ENCODE data around the gene CACFD1. TPM values are rescaled to one million over a fixed set of nuclear protein-coding genes. Genes with fewer than 3 reads are reported as not detected.

CACFD1 gene
- total RNA-seq, 2 donors from 2014 or later = 2.4 to 7.0 TPM

DNA sequence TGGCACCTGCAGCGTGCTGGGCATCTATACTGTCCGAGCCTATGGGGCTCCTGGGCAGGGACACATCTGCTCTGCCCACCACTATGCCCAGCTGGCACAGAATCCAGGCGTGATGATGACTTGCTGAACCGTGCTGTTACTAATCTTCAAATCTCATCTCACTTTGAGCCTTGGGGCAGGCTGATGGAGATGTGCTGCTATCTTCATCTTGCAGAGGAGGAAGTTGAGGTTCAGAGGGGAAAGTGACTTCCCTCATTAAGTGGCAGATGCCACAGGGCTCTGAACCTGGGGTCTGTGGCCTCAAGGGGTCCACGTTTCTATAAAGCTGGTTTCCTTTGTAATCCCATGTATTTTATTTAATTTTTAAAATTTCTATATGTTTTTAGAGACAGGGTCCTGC lies 14.4 kb downstream of the CACFD1 start:
- Mint-ChIP-seq H3K4me1 (ENCODE audit: low read depth in 2 of 2) (peaks cover 0 to 7% of the 10 kb centered on the region in 2 donors), H3K27ac (no peak overlapping the region), H3K4me3 (no peak overlapping the region), H3K9me3 (no peaks in the 10 kb centered on the region), H3K27me3 (no peaks in the 10 kb centered on the region), H3K36me3 (no peaks in the 10 kb centered on the region)
- DNase-seq (ENCODE audit: low spot score) (no peak), ATAC-seq (no peak)

DNA sequence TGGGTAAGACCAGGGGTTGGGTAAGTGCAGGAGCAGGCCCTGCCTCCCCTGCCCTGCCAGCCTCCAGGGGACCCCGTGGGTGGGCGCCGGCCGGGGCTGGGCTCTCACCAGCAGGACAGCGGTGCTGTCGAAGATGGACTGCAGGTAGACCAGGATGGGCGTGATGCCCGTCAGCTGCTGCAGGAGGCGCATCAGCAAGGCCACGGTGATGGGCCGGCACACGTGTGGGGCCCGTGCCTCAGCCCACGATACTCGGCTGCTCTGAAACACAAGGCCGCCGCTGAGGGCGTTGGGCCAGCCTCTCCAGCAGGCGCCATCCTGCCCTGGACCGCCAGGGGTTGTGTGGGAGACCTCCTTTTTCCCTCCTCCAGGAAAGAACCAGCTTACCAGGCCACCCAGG lies 15.1 kb downstream of the CACFD1 start:
- no peak overlapping the region for H3K4me3 Mint-ChIP-seq
- DNase-seq (ENCODE audit: low spot score) (no peak), ATAC-seq (no peak)
- peaks cover 0 to 11% of the 10 kb centered on the region in 2 donors for H3K4me1 Mint-ChIP-seq (ENCODE audit: low read depth in 2 of 2)
- H3K27me3 Mint-ChIP-seq = no peaks in the 10 kb centered on the region
- H3K9me3 Mint-ChIP-seq = no peaks in the 10 kb centered on the region
- no peaks in the 10 kb centered on the region for H3K36me3 Mint-ChIP-seq
- H3K27ac Mint-ChIP-seq = no peak overlapping the region

GRCh38 chr9:133475292-133476012 lies 15.7 kb downstream of the CACFD1 start:
- Mint-ChIP-seq H3K27me3 (no peaks in the 10 kb centered on the region), H3K4me3 (no peak overlapping the region), H3K36me3 (no peaks in the 10 kb centered on the region), H3K27ac (no peak overlapping the region), H3K4me1 (ENCODE audit: low read depth in 2 of 2) (peaks cover 0 to 13% of the 10 kb centered on the region in 2 donors), H3K9me3 (no peaks in the 10 kb centered on the region)
- ATAC-seq = no peak
- DNase-seq (ENCODE audit: low spot score) = no peak

GRCh38 chr9:133476036-133476931 lies 16.5 kb downstream of the CACFD1 start:
- DNase-seq (ENCODE audit: low spot score) (no peak), ATAC-seq (no peak)
- peaks cover 0 to 13% of the 10 kb centered on the region in 2 donors for H3K4me1 Mint-ChIP-seq (ENCODE audit: low read depth in 2 of 2)
- H3K4me3 Mint-ChIP-seq = peak overlapping the region; percentile 50
- peak overlapping the region in 1 of 2 donors; percentile 83 for H3K27ac Mint-ChIP-seq
- H3K36me3 Mint-ChIP-seq = no peaks in the 10 kb centered on the region
- H3K27me3 Mint-ChIP-seq = no peaks in the 10 kb centered on the region
- no peaks in the 10 kb centered on the region for H3K9me3 Mint-ChIP-seq

DNA sequence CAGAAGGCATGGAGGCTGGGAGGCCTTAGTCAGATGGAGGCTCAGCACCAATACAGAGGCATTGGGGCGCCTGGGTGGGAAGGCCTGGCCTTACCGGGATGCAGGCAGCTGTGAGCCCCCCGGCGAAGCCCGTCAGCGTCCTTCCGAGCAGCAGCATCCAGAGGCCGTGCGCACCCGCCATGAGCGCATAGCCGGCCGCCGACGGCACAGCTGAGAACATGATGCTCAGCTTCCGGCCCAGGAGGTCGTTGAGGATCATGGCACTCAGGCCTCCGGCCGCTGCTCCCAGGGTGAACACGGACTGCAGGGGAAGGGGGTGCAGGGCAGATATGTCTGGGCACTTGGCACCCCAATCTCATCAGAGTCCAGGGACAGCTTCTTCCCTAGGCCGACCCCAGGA lies 17.2 kb downstream of the CACFD1 start:
- ATAC-seq (no peak), DNase-seq (ENCODE audit: low spot score) (no peak)
- Mint-ChIP-seq H3K27ac (peak overlapping the region in 1 of 2 donors; percentile 83), H3K4me1 (ENCODE audit: low read depth in 2 of 2) (peaks cover 0 to 13% of the 10 kb centered on the region in 2 donors), H3K4me3 (peak overlapping the region; percentile 50), H3K9me3 (no peaks in the 10 kb centered on the region), H3K36me3 (no peaks in the 10 kb centered on the region), H3K27me3 (no peaks in the 10 kb centered on the region)

DNA sequence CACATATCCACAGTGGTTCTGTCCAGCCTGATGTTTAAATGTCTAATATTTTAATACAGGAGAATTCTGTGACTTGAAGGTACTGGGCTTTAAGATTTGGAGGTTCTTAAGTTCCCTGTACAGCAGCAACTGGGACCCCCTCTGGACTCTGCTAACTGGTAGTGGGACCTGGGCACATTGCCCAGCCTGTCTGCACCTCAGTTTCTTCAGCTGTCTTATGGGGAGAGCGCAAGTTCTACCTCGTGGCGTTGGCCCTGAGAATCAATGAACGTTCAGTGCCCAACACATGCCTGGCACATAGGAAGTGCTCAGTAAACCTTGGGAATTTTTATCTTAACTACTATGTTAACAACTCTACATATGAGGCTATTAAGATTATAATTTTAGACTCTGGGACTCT lies 17.7 kb downstream of the CACFD1 start:
- Mint-ChIP-seq H3K4me3 (peak overlapping the region; percentile 39), H3K36me3 (no peaks in the 10 kb centered on the region)
- no peak for ATAC-seq

DNA sequence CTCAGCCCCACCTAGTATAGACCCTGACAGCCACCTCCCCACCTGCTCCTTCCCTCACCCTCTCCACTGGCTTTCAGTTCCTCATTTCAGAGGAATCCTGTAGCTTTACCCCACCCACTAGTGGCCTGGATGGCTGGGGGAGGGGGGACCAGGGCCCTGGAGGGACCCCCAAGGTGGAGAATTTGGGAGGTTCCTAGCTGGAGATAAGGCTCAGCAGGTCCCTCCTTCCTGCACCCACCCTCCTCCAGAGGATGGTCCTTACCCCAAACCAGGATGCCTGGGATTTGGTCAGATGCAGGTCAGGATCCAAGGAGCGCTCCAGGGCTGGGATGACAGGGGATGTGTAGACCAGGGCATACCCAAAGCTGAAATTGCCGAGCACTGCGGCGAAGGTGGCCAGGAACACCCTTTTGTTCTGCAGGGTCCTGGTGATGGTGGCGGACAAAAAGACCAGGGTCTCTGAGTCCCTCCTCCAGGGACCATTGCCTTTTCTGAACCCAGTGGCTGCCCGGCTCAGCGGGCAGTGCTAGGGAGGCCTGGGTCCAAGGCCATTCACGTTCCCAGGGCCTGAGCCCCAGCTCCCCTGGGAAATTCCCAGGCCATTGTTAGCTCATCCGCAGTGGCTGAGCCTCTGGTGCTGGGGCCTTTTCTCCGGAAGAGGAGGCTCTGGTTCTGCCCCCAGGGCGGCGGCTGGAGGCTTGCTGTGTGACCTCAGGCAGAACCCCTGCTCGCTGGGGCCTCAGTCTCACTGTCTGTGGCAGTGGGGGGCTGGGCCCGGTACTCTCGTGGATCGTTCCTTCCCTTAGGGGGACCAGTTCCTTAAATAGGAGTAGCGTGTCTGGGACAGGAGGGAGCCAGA lies 18.4 kb downstream of the CACFD1 start:
- Mint-ChIP-seq H3K27ac (no peak overlapping the region), H3K9me3 (no peaks in the 10 kb centered on the region), H3K36me3 (no peaks in the 10 kb centered on the region), H3K4me3 (peak overlapping the region; percentile 76), H3K27me3 (peaks cover 0 to 2% of the 10 kb centered on the region in 2 donors), H3K4me1 (ENCODE audit: low read depth in 2 of 2) (peaks cover 0 to 13% of the 10 kb centered on the region in 2 donors)
- DNase-seq (ENCODE audit: low spot score) = no peak
- ATAC-seq = peak; percentile 13 to 17

More for the DNA sequence above, 17.7 kb downstream of the CACFD1 start:
- DNase-seq (ENCODE audit: low spot score) = no peak
- H3K27ac Mint-ChIP-seq = no peak overlapping the region
- H3K27me3 Mint-ChIP-seq = no peaks in the 10 kb centered on the region
- peaks cover 0 to 13% of the 10 kb centered on the region in 2 donors for H3K4me1 Mint-ChIP-seq (ENCODE audit: low read depth in 2 of 2)
- no peaks in the 10 kb centered on the region for H3K9me3 Mint-ChIP-seq

- ATAC-seq (peak; percentile 98), DNase-seq (ENCODE audit: low spot score) (peak; percentile 92)
- H3K9me3 Mint-ChIP-seq = no peaks in the 10 kb centered on the region
- H3K27me3 Mint-ChIP-seq = peaks cover 0 to 3% of the 10 kb centered on the region in 2 donors
- H3K4me1 Mint-ChIP-seq (ENCODE audit: low read depth in 2 of 2) = peaks cover 0 to 13% of the 10 kb centered on the region in 2 donors
- peak within 1 kb of the TSS in 1 of 2 donors; percentile 45 for H3K27ac Mint-ChIP-seq
- H3K36me3 Mint-ChIP-seq = no peaks in the 10 kb centered on the region
- peak within 1 kb of the TSS; percentile 76 for H3K4me3 Mint-ChIP-seq
Measured at GRCh38 chr9:133478851-133479711, 19.3 kb downstream of the CACFD1 start, which contains the start of gene SLC2A6. Gene SLC2A6 (minus strand): TSS chr9:133479099. CDS start chr9:133479059, 40 bp downstream.

GRCh38 chr9:133483611-133484010 lies 23.8 kb downstream of the CACFD1 start:
- Mint-ChIP-seq H3K9me3 (no peaks in the 10 kb centered on the region), H3K4me1 (ENCODE audit: low read depth in 2 of 2) (peaks cover 0 to 11% of the 10 kb centered on the region in 2 donors), H3K27ac (no peak overlapping the region), H3K27me3 (peaks cover 0 to 3% of the 10 kb centered on the region in 2 donors), H3K36me3 (no peaks in the 10 kb centered on the region), H3K4me3 (no peak overlapping the region)
- ATAC-seq (no peak), DNase-seq (ENCODE audit: low spot score) (no peak)

GRCh38 chr9:133484671-133485437 lies 25.1 kb downstream of the CACFD1 start:
- ATAC-seq (no peak), DNase-seq (ENCODE audit: low spot score) (no peak)
- Mint-ChIP-seq H3K9me3 (no peaks in the 10 kb centered on the region), H3K27me3 (peaks cover 0 to 3% of the 10 kb centered on the region in 2 donors), H3K4me1 (ENCODE audit: low read depth in 2 of 2) (peaks cover 0 to 6% of the 10 kb centered on the region in 2 donors), H3K4me3 (no peak overlapping the region), H3K27ac (no peak overlapping the region), H3K36me3 (no peaks in the 10 kb centered on the region)

DNA sequence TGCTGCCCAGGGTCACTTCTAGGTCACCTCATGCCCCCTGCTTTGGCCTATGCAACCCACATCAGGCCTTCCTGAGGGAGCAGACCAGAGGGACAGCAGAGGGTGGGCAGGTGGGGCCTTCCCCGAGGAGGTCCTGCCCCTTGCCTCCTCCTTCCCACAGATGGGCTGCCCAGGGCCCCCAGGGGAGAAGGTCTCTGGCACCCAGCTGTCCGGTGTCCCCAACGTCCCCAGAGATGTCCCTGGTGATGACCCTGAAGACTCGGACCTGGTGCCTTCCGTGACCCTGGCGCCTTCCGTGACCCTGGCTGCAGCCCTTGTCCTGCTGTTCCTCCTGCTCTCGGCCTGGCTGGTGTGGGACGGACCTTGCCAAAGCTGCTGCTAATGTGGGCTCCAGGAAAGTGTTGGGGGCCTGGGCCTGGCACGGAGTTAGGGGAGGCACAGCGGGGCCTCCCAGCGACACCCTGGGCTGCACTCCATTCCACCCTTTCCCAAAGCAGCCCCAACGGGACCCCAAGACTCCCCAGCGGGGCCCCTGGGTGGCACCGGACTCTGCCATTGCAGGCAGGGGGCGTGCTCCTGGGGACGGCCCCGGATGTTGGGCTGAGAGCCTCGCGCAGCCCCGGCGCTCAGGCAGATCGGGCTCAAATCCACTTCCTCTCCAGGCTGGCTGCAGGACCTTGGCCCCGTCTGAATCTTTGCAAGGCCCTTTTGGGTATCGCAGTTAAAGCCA lies 25.9 kb downstream of the CACFD1 start:
- Mint-ChIP-seq H3K4me3 (peak overlapping the region; percentile 39), H3K36me3 (no peaks in the 10 kb centered on the region), H3K27me3 (peaks cover 0 to 3% of the 10 kb centered on the region in 2 donors), H3K4me1 (ENCODE audit: low read depth in 2 of 2) (peaks cover 0 to 4% of the 10 kb centered on the region in 2 donors), H3K9me3 (no peaks in the 10 kb centered on the region), H3K27ac (peak overlapping the region in 1 of 2 donors; percentile 43)
- ATAC-seq (peak; percentile 53 to 58), DNase-seq (ENCODE audit: low spot score) (no peak)

All from natural killer cell treated with Interleukin-12 subunit alpha and Interleukin-12 subunit beta and Interleukin-15 and Interleukin-18, amount 100 ng/mL, for 72 hours (primary cell).